HepG2 (cell line): ENCODE results near the gene PEX11G. TPM values are rescaled to one million over a fixed set of nuclear protein-coding genes. Genes with fewer than 3 reads are reported as not detected.

Experiments
- KDM2A ChIP-seq: sonication (generic); formaldehyde crosslinking; IDR thresholded peaks from 2 replicates; pipeline ENCODE4 v1.4.0; 2020; ENCODE audit warnings: low read depth, missing genetic modification reagents, borderline replicate concordance
- KDM5B ChIP-seq: sonication (generic); formaldehyde crosslinking; IDR thresholded peaks from 2 replicates; pipeline ENCODE4 v1.4.0; 2020; ENCODE audit warnings: missing genetic modification reagents, mild to moderate bottlenecking, borderline replicate concordance
- NBN ChIP-seq: fragments of 450-650 bp; conservative IDR thresholded peaks from 2 replicates; pipeline ENCODE4 v1.6.1; 2017
- RCOR2 ChIP-seq: IDR thresholded peaks from 2 replicates; pipeline ENCODE4 v1.6.1; 2016; ENCODE audit warnings: missing biosample characterization, missing genetic modification reagents
- THAP8 ChIP-seq: sonication (generic); formaldehyde crosslinking; IDR thresholded peaks from 2 replicates; pipeline ENCODE4 v1.5.1; 2020; ENCODE audit warnings: missing genetic modification reagents, mild to moderate bottlenecking, borderline replicate concordance
- TRIM24 ChIP-seq: sonication (generic); formaldehyde crosslinking; IDR thresholded peaks from 2 replicates; pipeline ENCODE4 v1.8.0; 2022; ENCODE audit warnings: mild to moderate bottlenecking, missing genetic modification reagents
- ZHX2 ChIP-seq, 2 experiments: sonication (generic) in 1 of 2; formaldehyde crosslinking in 1 of 2; IDR thresholded peaks; 2 replicates each; pipeline versions ENCODE4 v1.6.1 to v1.9.0; 2014 to 2022; ENCODE audit warnings: antibody characterized with exemption in 1 of 2, borderline replicate concordance in 1 of 2, inconsistent platforms in 1 of 2, low read depth in 1 of 2, missing genetic modification reagents in 1 of 2
- ZNF263 ChIP-seq: sonication (generic); formaldehyde crosslinking; IDR thresholded peaks from 2 replicates; pipeline ENCODE4 v1.4.0; 2020; ENCODE audit warnings: missing genetic modification reagents
- polyA plus RNA-seq, 8 experiments: library from polyadenylated mRNA; depleted of rRNA in 3 of 8; stranded (reverse) in 7 of 8; unstranded in 1 of 8; fragments of >200 nt; fragmentation: Illumina TruSeq in 4 of 8; extraction: Trizol in 4 of 8; gene quantifications; 2 replicates each; pipeline versions ENCODE4 v1.2.1 to v1.2.3, GENCODE V29; 2011 to 2016; ENCODE audit warnings: low read depth in 4 of 8, missing spikeins in 1 of 8, mixed read lengths in 1 of 8; ENCODE audit not compliant: insufficient read depth in 1 of 8
- total RNA-seq, 5 experiments: library from RNA; depleted of rRNA; stranded (reverse); fragments of >200 nt; fragmentation: Illumina TruSeq; extraction: Trizol; gene quantifications; 2 replicates each; pipeline ENCODE4 v1.2.3, GENCODE V29; 2016; ENCODE audit warnings: low read depth in 1 of 5

PEX11G gene
- total and polyA plus RNA-seq, 2 of the 13 experiments (the other 11 are each of a cell fraction or from before 2014, with no cell fraction given), result not detected

- TF ChIP-seq ZHX2 (IDR thresholded peaks at IDR 0.05; ENCODE audit: low read depth) (no peak), ZHX2 (CRISPR knock-in tag; IDR thresholded peaks at IDR 0.05; ENCODE audit: borderline replicate concordance) (no peak), KDM5B (CRISPR knock-in tag) (no peak), RCOR2 (CRISPR knock-in tag) (no peak), KDM2A (CRISPR knock-in tag) (no peak), THAP8 (no peak), TRIM24 (CRISPR knock-in tag) (no peak), NBN (no peak), ZNF263 (CRISPR knock-in tag) (no peak)
Observed at GRCh38 chr19:7459773-7460172, 29.1 kb downstream of the PEX11G start (continued).
